GM18511 (cell line): Measurements from ENCODE around the gene TBC1D14.
A peak's percentile ranks its signal among the peaks of the same experiment; 100 is the strongest.

ENCODE experiments used
- ATAC-seq: cut with Tn5 transposase; IDR thresholded peaks from one replicate; pipeline ENCODE4 v1.9.1; 2021; ENCODE audit warnings: mild to moderate bottlenecking, moderate library complexity; ENCODE audit not compliant: unreplicated experiment

TBC1D14 gene

GRCh38 chr4:6909113-6909969, at the start of gene TBC1D14:
TBC1D14 (plus strand) TSS chr4:6909826; CDS start chr4:6923390, 13,564 bp downstream.
- peak; percentile 88 for ATAC-seq

GRCh38 chr4:6868386-6868785, 41.2 kb upstream of the TBC1D14 start:
- no peak for ATAC-seq

- ATAC-seq: no peak
Observed at GRCh38 chr4:6869944-6870343, 39.7 kb upstream of the TBC1D14 start.

GRCh38 chr4:6873291-6873690, 36.3 kb upstream of the TBC1D14 start:
- no peak for ATAC-seq

- peak; percentile 77 for ATAC-seq
Observed at GRCh38 chr4:6873792-6874461, 35.7 kb upstream of the TBC1D14 start.

- no peak for ATAC-seq
Observed at GRCh38 chr4:6874981-6875380, 34.6 kb upstream of the TBC1D14 start.

GRCh38 chr4:6875431-6875831, 34.2 kb upstream of the TBC1D14 start:
- ATAC-seq: no peak

GRCh38 chr4:6876440-6876839, 33.2 kb upstream of the TBC1D14 start:
- no peak for ATAC-seq

- no peak for ATAC-seq
Observed at GRCh38 chr4:6877067-6877466, 32.6 kb upstream of the TBC1D14 start.

- ATAC-seq: no peak
Observed at GRCh38 chr4:6878451-6879059, 31.1 kb upstream of the TBC1D14 start.

- no peak for ATAC-seq
Observed at GRCh38 chr4:6880691-6881090, 28.9 kb upstream of the TBC1D14 start.

- no peak for ATAC-seq
Observed at GRCh38 chr4:6881908-6882307, 27.7 kb upstream of the TBC1D14 start.

GRCh38 chr4:6884341-6884870, 25.2 kb upstream of the TBC1D14 start:
- no peak for ATAC-seq

- no peak for ATAC-seq
Observed at GRCh38 chr4:6885953-6886557, 23.6 kb upstream of the TBC1D14 start.

GRCh38 chr4:6886886-6887285, 22.7 kb upstream of the TBC1D14 start:
- no peak for ATAC-seq

- no peak for ATAC-seq
Observed at GRCh38 chr4:6887591-6888371, 21.8 kb upstream of the TBC1D14 start.

- ATAC-seq: no peak
Observed at GRCh38 chr4:6888506-6889071, 21.0 kb upstream of the TBC1D14 start.

- ATAC-seq: no peak
Observed at GRCh38 chr4:6889101-6889735, 20.4 kb upstream of the TBC1D14 start.

GRCh38 chr4:6889736-6890324, 19.8 kb upstream of the TBC1D14 start:
- ATAC-seq: no peak
